ENCODE measurements around the gene ERLIN1.
"Not testable (repeated sequence)": the region's sequence is repeated elsewhere in the genome, so short reads cannot be mapped to it uniquely, and the experiment has no call there.

ERLIN1 gene

GRCh38 chr10:100131571-100131970, 54.3 kb downstream of the ERLIN1 start:
- no peak for DNase-seq

GRCh38 chr10:100130831-100131230, 55.0 kb downstream of the ERLIN1 start:
- no peak for DNase-seq

GRCh38 chr10:100129424-100129823, 56.4 kb downstream of the ERLIN1 start:
- no peak for DNase-seq

- DNase-seq: no peak
Observed at GRCh38 chr10:100128951-100129350, 56.9 kb downstream of the ERLIN1 start.

GRCh38 chr10:100125335-100125734, 60.5 kb downstream of the ERLIN1 start:
- not testable (repeated sequence) for DNase-seq

GRCh38 chr10:100124097-100124496, 61.7 kb downstream of the ERLIN1 start:
- DNase-seq: no peak

GRCh38 chr10:100122780-100123179, 63.0 kb downstream of the ERLIN1 start:
- DNase-seq: no peak

GRCh38 chr10:100120550-100120949, 65.3 kb downstream of the ERLIN1 start:
- no peak for DNase-seq

- no peak for DNase-seq
Observed at GRCh38 chr10:100119726-100120125, 66.1 kb downstream of the ERLIN1 start.

- no peak for DNase-seq
Observed at GRCh38 chr10:100114976-100115770, 70.7 kb downstream of the ERLIN1 start.

GRCh38 chr10:100114460-100114859, 71.4 kb downstream of the ERLIN1 start:
- no peak for DNase-seq

- no peak for DNase-seq
Observed at GRCh38 chr10:100109670-100110069, 76.2 kb downstream of the ERLIN1 start.

GRCh38 chr10:100106865-100107264, 79.0 kb downstream of the ERLIN1 start:
- DNase-seq: no peak

GRCh38 chr10:100104300-100104699, 81.5 kb downstream of the ERLIN1 start:
- no peak for DNase-seq

- DNase-seq: no peak
Observed at GRCh38 chr10:100103581-100103980, 82.2 kb downstream of the ERLIN1 start.

- DNase-seq: no peak
Observed at GRCh38 chr10:100101192-100102076, 84.4 kb downstream of the ERLIN1 start.

GRCh38 chr10:100100651-100101184, 85.1 kb downstream of the ERLIN1 start:
- DNase-seq: no peak

Data from kidney glomerular epithelial cell (primary cell).